ENCODE results near the gene SH3GL2.

SH3GL2 gene

GRCh38 chr9:17651725-17652124 is 72.9 kb downstream of the SH3GL2 start:
- in situ Hi-C loops (cut with HindIII; ENCODE audit: low sequenced_read_pairs): no loop called here

DNA sequence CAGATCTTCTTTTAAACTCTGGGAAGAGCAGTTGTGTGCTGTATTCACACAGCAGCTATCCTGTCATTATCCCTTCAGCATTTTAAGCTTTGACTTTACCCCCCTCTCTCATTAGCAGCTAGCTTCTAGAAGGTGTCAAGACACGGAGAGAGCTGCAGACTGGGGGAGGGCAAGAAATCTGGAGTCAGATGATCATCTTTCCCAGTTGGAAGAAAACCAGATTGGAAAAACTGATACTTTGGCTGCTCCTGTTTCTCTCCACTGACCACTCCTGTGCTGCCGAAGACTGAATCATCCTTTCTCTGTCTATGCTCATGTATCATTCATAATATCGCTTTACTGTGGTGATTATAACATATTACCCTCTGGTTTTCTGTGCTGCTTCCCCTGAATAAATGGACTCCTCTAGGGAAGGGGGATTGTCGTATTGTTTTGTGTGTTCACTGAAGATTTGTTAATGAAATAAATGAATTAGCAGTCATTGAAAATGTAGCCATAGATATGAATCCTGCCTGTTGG is 75.1 kb downstream of the SH3GL2 start:
- in situ Hi-C loops (cut with HindIII; ENCODE audit: low sequenced_read_pairs): no loop called here

GRCh38 chr9:17656889-17657288 is 78.0 kb downstream of the SH3GL2 start:
- in situ Hi-C loops (cut with HindIII; ENCODE audit: low sequenced_read_pairs): no loop called here

- in situ Hi-C loops (cut with HindIII; ENCODE audit: low sequenced_read_pairs): no loop called here
These were observed 79.4 kb downstream of the SH3GL2 start for GRCh38 chr9:17658237-17658636.

- in situ Hi-C loops (cut with HindIII; ENCODE audit: low sequenced_read_pairs): no loop called here
These were observed 81.3 kb downstream of the SH3GL2 start for GRCh38 chr9:17660158-17660557.

- in situ Hi-C loops (cut with HindIII; ENCODE audit: low sequenced_read_pairs): no loop called here
These were observed 86.6 kb downstream of the SH3GL2 start for GRCh38 chr9:17665450-17665849.

GRCh38 chr9:17669206-17669605 is 90.3 kb downstream of the SH3GL2 start:
- in situ Hi-C loops (cut with HindIII; ENCODE audit: low sequenced_read_pairs): no loop called here

- in situ Hi-C loops (cut with HindIII; ENCODE audit: low sequenced_read_pairs): no loop called here
These were observed 103.8 kb downstream of the SH3GL2 start for GRCh38 chr9:17682684-17683083.

- in situ Hi-C loops (cut with HindIII; ENCODE audit: low sequenced_read_pairs): no loop called here
These were observed 110.0 kb downstream of the SH3GL2 start for GRCh38 chr9:17688834-17689233.

DNA sequence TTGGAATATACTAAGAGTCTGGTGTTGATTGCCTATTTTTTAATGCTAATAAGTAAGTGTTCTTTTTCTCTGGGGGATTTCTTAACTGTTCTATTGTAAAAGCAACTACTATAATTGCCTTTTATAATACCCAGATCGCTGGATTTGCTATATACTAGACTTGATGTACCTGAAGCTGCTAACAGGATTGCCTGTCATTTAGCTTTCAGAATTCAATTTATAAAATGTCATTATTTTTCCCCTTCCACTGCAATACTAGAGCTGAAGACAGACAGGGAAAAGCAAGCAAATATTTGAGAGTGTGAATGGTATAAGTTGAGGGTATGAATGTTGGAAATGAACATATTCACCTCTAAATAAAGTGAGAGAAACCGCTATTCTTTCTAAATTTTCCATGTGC is 115.5 kb downstream of the SH3GL2 start:
- in situ Hi-C loops (cut with HindIII; ENCODE audit: low sequenced_read_pairs): loop anchor here (5.0 kb wide), 2 partner anchors 58 to 67 kb away; no protein-coding TSS in a partner anchor

- in situ Hi-C loops (cut with HindIII; ENCODE audit: low sequenced_read_pairs): no loop called here
These were observed 116.6 kb downstream of the SH3GL2 start for GRCh38 chr9:17695482-17695881.

DNA sequence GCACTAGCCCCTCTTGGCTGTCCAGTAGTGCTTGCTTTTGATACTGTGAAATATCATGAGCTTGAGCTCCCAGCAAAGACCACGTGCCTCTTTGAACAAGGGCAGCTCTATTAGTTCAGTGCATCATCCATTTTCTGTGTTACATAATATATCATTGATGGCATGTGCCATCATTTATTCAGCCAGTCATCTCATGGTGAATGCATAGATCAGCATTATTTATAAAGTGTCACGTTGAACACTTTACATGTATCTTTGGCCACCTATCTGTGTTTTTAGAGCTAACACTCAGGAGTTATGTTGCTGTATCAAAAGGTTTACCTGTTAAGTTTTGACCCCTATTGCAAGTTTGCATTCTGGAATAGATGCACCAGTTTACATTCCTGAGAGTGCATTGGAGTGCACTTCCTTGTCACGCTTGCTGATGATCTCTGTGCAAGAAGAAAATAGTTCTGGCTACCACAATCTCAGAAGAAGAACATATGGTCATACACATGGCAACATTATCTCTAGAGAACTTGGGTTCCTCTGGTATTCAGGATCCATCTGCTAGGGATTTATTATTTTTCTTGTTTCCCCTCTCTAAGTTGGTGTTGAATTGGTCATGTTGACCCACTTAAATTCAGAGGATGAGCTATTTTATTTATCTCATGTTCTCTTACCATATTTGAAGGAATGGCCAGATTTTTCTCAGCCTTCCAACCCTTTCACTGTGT is 120.9 kb downstream of the SH3GL2 start:
- in situ Hi-C loops (cut with HindIII; ENCODE audit: low sequenced_read_pairs): no loop called here

DNA sequence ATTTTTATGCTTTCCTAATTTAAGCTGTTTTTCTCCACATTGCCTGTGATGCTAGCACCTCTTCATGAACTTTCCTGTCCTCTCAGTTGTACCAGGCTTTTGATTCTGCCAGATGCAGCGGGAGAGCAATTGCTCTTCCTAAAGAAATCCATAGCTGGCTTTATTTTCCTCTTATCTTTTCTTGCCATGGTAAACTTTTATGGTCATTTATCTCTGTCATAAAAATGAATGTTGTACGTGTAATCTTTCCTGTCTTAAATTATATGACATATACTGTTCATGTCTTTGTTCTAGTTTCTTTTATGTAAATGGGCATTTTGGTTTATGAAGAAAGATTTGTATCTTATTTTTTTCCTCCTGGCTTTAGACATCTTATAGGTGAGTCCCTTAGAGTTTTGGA is 127.5 kb downstream of the SH3GL2 start:
- in situ Hi-C loops (cut with HindIII; ENCODE audit: low sequenced_read_pairs): no loop called here

- in situ Hi-C loops (cut with HindIII; ENCODE audit: low sequenced_read_pairs): no loop called here
These were observed 140.2 kb downstream of the SH3GL2 start for GRCh38 chr9:17719053-17719452.

- in situ Hi-C loops (cut with HindIII; ENCODE audit: low sequenced_read_pairs): no loop called here
These were observed 143.1 kb downstream of the SH3GL2 start for GRCh38 chr9:17721954-17722353.

DNA sequence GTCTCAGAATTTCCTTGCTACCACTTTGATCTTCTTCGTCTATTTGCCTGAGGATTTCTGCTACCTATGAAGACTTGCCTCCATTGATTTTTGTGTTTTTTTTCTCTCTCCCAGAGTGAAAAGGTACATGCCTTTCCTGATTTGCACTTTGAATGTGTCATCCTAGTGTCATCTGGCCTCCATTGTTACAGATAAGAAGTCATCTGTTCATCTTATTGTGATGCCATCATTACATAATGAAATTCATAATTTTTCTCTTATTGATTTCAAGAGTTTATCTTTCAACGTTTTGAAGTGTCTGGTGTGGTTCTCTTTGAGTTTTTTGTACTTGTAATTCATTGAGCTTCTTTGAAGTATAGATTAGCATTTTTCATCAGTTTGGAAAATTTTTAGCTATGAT is 144.8 kb downstream of the SH3GL2 start:
- in situ Hi-C loops (cut with HindIII; ENCODE audit: low sequenced_read_pairs): no loop called here

- in situ Hi-C loops (cut with HindIII; ENCODE audit: low sequenced_read_pairs): no loop called here
These were observed 146.6 kb downstream of the SH3GL2 start for GRCh38 chr9:17725399-17726010.

GRCh38 chr9:17726298-17726697 is 147.4 kb downstream of the SH3GL2 start:
- in situ Hi-C loops (cut with HindIII; ENCODE audit: low sequenced_read_pairs): no loop called here

GRCh38 chr9:17730899-17731298 is 152.0 kb downstream of the SH3GL2 start:
- in situ Hi-C loops (cut with HindIII; ENCODE audit: low sequenced_read_pairs): no loop called here

GRCh38 chr9:17731308-17731707 is 152.4 kb downstream of the SH3GL2 start:
- in situ Hi-C loops (cut with HindIII; ENCODE audit: low sequenced_read_pairs): no loop called here

DNA sequence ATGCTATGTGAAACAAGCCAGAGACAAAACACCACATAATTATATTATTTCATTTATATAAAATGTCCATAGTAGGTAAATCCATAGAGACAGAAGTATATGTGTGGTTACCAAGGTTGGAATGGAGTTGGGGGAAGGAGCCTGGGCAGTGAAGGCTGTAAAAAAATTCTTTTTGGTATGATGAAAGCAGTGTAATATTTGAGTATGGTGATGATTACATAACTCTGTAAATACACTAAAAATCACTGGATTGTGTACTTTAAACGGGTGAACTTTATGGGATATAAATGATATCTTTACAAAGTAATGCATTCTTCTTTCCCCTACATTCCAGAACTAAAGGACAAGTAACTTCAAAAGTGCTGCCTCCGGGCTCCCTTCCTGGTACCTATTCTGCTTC is 155.8 kb downstream of the SH3GL2 start:
- in situ Hi-C loops (cut with HindIII; ENCODE audit: low sequenced_read_pairs): loop anchor here (5.0 kb wide), 1 partner anchor 58 kb away; no protein-coding TSS in a partner anchor

DNA sequence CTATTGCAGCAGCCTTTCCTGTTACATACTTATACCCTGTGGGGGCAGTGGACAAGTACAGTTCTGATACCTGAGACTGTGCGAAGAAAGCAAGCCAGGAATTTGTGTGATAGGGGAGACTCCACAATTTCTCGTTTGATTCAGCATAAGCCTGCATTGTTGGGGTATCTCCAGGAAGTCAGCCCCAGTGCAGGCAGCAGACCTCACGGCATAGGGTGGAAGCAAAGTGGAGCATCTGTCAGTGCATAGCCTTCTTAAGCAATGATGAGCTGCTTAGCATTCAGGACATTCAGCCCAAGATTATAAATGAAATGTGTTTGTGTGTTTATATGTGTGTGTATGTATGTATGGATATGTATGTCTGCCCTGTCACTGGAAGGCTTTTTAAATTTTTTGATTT is 157.0 kb downstream of the SH3GL2 start:
- in situ Hi-C loops (cut with HindIII; ENCODE audit: low sequenced_read_pairs): loop anchor here (5.0 kb wide), 1 partner anchor 56 kb away; no protein-coding TSS in a partner anchor
